Measurements from ENCODE around the gene CABLES1.

DNA sequence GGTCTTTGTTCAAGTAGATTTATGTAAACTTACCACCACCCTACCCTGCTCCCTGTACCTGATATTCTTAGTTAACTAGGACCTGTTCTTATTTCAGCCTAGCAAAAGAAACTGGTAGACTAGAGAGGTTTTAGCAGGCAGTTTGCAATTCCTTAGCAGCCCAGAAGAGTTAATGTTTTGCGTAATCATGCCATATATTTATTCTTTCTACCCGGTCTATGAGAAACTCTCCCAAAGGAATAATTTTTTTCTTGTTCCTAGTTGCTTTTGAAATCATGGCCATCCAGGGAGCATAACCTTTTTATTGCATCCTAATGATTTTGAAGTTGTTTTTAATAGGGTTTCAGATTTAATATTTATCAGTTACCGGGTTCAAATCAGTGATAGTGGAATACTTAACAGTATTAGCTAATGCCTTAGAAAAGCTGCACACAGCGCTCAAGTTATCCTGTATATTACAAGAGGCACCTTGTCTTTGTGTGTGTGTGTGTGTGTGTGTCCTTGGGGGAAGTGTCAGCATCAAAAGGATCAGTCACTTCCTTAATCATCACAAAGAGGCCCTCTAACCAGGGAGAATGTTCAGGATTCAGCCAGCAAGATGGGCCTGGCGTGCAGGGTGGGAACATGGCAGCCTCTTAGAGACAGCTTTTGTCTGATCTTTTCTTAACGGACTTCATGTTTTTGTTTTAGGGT is 52.9 kb downstream of the CABLES1 start:
- TF ChIP-seq, protein P1, sequence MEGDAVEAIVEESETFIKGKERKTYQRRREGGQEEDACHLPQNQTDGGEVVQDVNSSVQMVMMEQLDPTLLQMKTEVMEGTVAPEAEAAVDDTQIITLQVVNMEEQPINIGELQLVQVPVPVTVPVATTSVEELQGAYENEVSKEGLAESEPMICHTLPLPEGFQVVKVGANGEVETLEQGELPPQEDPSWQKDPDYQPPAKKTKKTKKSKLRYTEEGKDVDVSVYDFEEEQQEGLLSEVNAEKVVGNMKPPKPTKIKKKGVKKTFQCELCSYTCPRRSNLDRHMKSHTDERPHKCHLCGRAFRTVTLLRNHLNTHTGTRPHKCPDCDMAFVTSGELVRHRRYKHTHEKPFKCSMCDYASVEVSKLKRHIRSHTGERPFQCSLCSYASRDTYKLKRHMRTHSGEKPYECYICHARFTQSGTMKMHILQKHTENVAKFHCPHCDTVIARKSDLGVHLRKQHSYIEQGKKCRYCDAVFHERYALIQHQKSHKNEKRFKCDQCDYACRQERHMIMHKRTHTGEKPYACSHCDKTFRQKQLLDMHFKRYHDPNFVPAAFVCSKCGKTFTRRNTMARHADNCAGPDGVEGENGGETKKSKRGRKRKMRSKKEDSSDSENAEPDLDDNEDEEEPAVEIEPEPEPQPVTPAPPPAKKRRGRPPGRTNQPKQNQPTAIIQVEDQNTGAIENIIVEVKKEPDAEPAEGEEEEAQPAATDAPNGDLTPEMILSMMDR (IDR thresholded peaks at IDR 0.05; ENCODE audit: insufficient read depth, low read length, poor library complexity, severe bottlenecking) = no peak
- no peak for TF ChIP-seq EZH2phosphoT487 (conservative IDR thresholded peaks at IDR 0.05; ENCODE audit: low read length)

All from SU-DHL-6 (cell line).